GM19043 (cell line): ENCODE results near the gene MMD.
"Not testable (repeated sequence)": the region's sequence is repeated elsewhere in the genome, so short reads cannot be mapped to it uniquely, and the experiment has no call there.

Source experiments
- ATAC-seq: cut with Tn5 transposase; IDR thresholded peaks from one replicate; pipeline ENCODE4 v1.9.1; 2021; ENCODE audit warnings: low read depth; ENCODE audit not compliant: unreplicated experiment

Gene MMD

DNA sequence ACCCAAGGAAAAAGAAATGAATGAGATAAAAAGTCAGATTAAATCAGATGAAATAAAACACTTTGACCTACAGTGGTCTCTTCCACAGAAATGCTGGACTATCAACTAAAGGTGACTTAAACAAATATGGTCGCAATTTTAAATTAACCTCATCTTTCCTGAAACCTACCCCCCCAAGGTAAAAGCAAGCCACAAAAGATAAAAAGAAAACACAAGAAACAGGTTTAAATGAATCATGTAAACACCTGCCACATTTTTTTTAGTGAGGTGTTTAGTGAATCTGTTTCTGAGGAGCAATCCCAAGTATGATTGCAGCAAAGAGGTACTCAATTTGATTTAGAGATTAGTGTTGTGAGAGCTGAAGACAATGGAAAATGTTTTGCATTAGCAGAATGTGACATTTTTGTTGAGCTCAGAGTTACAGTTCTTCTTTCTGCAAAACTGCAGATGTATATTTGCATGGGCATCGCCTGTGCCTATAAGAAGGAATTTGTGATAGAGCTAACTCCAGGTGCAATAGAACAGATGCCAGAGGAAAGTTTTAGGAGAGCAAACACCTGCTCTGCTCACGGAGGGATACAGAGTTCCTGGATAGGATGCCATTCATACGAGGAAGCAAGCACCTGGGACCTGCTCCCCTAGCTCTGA is 3.4 kb upstream of the MMD start:
- ATAC-seq: no peak

DNA sequence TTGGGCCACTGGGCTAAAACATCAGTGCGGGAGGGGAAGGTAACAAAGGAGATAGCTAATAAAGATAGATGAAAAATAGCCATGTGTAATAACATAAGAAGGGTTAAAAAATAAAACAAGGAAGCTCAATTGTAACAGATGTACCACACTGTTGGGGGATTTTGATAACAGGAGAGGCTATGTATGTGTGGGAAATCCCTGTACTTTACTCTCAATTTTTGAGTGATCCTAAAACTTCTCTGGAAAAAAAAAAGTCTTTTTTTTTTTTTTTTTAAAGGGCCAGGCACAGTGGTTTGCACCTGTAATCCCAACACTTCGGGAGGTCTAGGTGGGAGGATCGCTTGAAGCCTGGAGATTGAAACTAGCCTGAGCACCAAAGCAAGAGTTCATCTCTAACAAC is 1.9 kb upstream of the MMD start:
- ATAC-seq: no peak

DNA sequence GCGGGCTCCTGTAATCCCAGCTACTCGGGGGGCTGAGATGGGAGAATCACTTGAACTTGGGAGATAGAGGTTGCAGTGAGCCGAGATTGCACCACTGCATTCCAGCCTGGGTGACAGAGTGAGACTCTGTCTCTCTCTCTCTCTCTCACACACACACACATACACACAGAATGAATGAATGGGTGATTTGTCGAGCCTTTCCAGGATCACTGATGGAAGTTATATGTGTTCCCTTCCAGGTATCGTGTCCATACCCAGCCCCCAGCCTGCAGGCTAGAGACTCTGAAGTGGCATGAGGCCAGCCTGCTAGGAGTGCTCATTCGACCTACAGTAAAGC is 1.2 kb upstream of the MMD start:
- ATAC-seq: not testable (repeated sequence)

DNA sequence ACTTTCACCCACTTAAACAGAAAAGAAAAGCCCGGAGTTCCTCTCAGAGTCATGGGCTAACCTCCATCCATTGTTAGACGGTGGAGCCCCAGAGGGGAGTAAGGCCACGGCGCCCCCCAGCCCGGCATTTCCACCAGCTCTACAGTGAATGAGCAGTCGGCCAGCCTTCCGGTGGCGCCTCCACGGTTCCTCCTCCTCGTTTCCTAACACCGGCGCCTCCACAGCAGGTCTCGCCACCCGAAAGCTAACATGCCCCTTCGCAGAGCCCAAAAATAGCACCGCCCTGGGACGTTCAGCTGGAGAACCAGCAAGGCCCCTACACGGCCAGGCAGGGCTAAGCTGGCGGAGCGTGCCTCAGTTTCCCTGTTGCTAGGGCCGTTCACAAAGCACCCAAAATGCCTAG is 858 bp downstream of the MMD start:
- no peak for ATAC-seq

DNA sequence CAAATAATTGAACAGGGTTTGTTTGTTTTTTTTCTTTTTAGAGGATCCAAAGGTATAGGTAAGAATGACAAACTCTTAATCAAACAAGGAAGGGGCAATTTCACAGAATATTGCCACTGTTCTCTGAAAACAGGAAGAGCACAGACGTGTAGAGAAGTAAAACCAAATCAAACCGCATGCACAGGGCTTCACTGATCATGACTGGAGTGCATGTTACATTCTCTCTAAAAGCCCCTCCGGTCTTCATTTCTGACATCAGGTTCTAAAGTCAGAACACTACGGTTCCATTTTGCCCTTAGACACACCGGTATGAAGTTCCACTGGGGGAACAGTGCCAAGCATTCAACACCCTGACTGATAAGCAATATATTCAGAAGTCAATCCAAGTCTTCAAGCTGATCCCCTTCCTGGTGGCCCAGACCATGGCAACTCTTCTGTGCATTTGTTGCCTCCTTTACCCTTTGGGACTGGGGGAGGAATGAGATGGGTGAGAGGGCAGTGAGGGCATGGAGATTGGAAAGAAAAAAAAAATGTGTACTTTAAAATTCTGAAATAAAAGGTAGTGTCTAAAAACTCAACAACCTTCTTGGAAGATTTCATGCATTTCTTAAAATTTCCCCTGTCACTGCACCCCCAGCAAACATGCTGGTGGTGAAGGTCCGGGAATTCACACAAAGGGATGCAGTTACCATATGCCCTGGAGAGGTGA is 1.4 kb downstream of the MMD start:
- peak; percentile 37 for ATAC-seq

DNA sequence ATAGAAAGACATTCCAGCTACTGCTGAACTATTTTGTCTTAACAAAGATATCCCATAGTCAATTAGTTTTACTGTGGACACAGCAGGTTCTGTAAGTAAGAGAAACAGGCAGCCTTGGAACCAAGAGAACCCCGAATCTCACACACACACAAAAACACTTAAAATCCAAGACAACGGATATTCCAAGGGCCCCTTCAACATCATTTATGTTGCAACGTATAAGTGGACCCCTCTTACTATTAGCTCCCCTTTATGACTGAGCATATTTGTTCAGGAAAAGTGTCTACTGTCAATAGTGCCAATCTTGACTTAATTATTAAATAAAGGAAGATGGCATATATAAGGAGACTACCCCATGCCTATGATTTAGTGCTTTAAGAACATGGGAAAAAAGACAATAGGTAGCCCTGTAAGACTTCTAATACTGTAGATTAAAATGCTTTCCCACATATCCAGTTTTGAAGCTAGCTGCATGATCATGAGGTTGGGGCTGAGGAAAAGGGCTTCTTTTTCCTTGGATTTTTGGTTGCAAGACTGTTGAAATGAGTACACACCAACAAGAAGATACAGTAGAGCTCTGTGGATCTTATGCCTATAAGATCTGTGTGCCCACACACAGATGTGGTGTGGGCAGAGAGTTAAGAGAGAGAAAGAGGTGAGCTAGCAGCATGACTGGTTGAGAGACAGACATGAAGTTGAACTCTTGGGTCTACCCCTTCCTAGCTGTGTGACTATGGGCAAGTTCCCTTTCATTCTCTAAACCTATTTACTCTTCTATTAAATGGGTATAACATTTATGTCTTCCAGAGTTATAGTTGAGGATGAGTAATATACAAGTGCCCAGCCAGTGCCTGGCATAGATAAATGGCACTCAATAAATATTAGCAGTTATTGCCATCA is 3.0 kb downstream of the MMD start:
- ATAC-seq: no peak

DNA sequence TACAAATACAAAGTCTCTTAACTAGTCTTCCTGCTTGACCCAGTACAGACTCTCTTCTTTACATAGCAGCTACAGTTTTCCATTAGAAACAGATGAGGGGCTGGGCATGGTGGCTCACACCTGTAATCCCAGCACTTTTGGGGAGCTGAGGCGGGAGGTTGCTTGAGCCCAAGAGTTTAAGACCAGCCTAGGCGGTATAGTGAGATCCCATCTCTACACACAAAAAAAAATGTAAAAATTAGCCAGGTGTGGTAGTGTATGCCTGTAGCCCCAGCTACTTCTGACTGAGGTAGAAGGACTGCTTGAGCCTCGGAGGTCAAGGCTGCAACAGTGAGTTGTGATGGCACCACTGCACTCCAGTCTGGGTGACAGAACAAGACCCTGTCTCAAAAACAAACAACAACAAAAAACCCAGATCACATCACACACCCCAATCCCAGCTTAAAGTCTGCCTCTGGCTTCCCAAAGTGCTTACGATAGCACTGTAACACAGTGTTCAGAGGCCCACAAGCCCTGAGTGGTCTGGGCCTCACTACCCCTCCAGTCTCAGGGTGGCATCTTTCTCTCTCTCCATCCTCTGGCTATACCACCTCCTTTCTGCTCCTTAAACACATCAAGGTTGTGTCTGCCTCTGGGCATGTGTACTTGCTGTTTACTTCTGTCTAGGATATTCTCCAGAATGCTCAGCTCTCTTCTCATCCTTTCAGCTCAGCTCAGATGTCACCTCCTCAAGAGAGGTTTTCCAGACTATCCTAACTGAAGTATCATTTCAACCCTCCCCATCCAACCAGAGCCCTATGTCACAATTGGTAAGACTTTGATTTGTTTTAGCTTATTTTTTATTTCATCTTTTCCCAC is 4.0 kb downstream of the MMD start:
- ATAC-seq: no peak

DNA sequence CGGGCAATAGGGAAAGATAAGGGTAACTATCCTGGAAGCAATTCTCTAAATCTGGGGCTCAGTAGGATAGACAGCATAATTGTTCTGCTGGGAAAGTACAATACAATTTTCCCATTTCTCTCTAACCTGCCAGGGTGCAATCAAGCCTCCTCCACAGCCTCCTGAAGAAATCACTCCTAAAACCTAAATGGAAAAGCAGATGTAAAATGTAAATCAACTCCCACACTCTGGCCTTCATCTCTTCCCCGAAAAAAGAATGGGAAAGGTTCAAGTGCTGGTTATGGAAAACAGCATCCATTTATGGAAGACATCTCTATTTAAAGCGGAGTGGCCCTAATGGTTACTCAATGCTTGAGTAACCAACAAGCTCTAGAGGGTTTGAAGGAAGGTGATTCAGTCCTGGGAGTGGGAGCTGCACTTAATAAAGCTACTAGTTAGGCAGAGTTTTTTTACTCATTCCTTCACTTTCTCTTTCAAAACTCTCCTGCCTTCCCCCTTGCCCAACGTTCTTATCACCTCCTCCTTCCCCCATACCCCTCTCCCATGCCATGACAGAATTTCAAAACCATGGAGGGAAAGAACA is 5.1 kb downstream of the MMD start:
- ATAC-seq: no peak

DNA sequence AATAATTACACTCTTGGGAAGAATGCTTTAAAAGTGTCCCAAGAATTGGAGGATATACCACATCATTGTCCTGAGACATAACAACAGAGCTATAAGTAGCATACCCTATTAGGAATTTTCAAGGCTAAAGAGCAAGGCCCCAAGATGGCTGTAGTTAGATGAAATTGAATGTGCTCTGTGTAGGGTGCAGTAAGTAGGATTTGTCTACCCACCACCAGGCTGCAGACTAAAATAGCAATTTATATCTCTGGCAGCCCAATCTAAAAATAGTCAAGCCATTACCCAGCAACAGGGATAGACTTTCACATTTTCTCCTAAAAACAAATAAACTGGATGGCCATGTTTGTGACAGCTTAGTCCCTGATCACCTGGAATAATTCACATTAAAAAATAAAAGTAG is 5.6 kb downstream of the MMD start:
- no peak for ATAC-seq

DNA sequence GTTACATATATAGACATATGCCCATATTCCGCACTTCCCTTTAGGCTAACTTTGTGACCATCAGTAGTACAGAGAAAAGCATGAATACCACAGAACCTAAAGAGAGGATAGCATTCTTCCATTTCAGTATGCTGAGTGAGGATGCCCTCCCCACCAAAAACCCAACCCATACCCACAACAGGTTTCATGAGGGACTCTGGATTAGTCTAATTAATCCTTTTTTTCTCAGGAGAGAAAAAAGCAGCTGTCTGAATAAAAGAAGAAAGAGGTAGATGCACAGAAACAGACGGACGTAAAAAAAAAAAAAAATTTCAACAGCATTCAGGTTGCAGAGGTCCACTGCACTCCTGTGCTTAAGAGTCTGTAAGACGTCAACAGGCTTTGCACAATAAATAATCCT is 6.7 kb downstream of the MMD start:
- ATAC-seq: no peak

DNA sequence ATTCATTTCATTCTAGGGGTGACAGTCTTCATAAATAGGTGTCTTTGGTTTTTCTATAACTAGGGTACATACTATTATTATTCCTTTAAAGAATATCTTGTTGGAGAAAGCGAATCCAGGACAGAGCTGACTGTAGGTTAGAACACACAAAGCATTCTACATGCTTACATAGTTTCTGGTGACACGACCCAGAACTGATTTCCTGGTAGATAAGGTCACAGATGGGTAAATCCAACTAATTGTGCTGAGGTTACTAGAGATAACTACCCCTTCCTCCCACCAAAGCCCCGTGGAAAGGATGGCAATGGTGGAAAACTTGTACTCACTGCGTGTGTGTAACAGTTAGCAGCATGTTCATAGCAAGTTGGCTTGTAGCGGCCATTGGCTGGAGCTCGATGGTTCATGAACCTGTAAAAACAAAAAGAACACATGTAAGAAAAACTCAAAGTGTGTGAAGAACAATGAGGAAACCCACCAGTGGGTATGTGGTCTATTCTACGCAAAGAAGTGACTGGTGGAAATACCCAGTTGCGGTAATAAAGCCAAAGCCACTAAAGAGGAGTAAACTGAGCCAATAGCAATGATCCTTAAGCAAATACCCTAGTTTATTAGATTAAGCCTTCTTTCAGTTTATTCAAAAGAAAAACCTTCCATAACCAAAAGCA is 7.7 kb downstream of the MMD start:
- ATAC-seq: no peak

DNA sequence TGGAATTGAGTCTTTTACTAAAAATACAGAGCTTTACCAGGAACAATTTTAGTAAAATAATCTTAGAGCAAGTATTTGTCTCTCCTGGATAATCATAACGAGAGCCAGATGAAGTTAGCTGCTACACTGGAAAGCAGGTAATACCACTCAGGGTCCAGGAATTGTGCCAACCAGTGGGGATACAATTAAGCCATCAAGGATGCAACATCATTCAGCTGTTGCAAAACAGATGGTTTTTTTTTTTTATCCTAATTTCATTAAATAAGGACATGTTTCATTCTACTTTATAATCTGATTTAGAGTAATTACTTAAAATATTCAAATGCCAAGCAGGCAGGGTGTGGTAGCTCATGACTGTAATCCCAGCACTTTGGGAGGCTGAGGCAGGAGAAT is 10.2 kb downstream of the MMD start:
- ATAC-seq: no peak

DNA sequence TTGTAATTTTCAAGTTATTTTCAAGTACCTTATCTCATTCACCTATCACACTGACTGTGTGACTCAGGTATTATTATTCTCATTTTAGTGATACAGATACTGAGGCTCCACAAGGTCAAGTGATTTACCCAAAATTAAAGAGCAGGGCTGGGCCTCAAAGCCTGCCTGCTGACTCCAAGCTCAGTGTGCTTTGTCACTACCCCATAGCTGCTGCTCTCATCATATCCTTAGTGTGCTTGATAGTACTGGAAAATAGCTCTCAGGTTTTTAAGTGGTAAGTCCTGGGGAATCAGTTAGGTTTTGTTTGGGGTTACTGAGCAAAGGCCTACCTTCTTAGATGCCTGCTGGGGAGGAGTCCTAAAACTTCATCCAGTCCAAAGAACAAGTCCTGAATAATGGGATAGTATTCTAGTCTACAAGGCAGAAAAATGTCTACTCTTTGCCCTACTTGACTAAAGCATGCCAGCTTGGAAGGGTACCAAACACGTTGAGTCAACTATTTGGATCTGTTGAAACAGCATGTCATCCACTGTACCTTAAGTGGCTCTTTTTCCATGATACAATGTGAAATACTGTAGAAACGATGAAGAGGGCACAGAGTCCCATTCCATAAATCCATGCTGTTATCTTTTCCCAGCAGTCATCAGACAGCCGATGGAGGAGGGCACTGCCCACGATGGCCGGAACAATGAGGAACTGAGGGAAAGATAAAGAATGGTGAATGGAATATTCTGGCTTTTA is 10.7 kb downstream of the MMD start:
- ATAC-seq: no peak

DNA sequence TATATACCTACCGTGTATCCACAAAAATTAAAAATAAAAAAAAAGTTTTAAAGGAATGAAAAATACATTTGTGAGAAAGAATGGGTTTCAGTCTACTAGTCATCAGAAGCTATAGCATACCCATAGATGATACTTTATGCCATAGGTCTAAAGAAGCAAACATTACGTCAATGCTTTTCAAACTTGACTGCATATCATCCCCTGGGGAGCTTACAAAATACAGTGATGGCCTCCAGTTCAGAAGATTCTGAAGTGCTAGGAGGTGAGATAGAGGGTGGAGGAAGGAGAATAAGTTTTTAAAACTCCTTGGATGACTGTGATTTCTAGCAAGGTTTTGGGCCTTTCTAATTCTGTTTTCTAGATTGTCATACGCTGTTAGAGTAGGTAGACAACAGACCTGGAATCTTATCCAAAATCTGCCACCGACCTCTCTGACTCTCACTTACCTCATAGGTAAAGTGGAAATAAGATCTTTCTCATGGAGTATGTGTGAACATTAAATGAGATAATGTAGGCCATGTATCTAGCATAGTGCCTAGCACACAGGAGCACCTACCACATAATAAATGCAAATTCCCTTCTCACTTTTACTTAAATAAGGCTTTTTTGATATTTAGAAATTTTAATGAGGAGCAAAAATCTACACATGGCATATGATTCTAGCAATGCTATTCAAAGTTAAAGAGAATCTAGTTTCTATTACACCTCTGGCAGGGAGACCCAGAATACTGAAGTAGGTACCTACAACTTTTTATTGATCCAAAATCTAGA is 12.4 kb downstream of the MMD start:
- ATAC-seq: no peak

DNA sequence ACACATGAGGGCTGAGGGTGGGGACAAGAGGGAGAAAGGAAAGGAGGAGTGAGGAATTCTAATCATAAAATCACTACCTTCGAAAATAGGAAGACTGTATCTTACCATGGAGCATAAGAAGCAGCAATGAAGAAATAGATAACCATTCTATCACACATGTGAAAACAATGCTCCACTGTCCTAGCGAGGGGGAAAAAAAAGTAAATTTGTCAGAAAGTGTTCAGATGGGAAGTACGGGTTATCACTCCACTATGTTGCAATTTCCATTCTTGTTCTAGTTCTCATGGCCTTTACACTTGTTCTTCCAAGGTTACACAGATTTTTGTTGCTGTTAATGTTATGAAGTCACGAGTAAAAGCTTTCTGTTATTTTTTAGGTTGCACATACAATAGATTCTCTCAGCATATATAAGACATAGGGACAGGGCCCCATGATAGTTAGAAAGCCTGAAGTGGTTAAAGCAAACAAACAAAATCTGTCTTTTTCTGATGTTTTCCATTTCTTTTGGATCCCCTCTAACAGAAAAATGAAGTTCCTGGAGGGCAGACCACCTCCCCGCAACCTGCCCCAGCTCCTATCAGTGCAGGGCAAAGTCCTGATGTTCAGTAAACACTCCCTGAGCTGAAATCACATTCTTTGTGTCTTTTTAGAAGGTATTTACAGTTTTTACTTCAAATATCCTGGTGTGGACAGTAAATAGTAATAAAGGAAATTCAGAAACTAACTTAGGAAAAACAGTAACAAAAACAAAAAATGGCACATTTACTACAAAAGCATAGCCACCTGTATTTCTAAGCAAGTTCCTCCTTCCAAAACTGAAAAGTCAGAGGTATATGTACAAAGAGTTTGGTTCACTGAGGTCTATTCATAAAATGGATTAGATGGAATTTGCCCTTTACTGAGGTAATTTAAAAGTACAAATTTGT is 13.7 kb downstream of the MMD start:
- no peak for ATAC-seq

DNA sequence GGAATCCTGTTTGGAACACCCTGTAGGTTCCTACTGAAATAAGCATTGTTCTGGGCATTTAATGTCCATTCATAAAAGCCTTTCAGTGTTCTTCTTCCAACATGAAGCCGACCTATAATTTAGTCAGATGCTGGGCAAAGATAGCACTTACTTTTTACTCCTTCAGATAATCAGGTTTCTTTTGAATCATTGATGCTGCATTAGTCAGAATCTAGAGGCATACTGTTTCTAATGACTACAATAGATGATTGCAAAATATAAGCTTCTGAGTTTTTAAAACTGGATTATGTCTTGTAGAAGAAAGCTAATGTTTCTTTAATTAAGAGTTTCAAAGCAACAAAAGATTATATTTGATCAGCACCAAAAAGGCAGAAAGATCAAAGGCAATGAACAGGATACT is 16.0 kb downstream of the MMD start:
- ATAC-seq: no peak

DNA sequence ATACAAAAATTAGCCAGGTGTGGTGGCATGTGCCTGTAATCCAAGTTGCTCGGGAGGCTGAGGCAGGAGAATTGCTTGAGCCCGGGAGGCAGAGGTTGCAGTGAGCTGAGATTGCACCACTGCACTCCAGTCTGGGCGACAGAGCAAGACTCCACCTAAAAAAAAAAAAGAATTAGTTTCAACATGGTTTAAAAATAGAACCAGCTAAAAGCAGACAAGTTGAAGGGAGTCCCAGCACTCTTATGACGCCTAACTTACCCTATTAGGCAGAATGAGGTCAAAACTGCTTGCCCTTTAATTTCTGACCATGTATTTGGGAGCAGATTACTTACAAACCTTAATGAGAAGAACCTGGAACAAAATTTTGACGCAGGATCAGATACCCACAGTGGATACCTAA is 17.4 kb downstream of the MMD start:
- not testable (repeated sequence) for ATAC-seq
